Endothelial cell of umbilical vein (primary cell): ENCODE results near the gene FAM209B. TPM values are rescaled to one million over a fixed set of nuclear protein-coding genes. Genes with fewer than 3 reads are reported as not detected.

Experiments used
- BruUV-seq: library from RNA; stranded (reverse); fragments of 400-500 nt; replicated peaks from 2 replicates; lab custom pipeline; 2021; lab: Mats Ljungman, UMichigan
- CTCF ChIA-PET: fragments of 300-600, 350-600 bp; sonication (Branson Sonifier 250); formaldehyde crosslinking; loops from one replicate; lab custom pipeline; 2021; ENCODE audit warnings: antibody characterized with exemption, inconsistent platforms; lab: Charles Lee
- POLR2A ChIA-PET: fragments of 300-600, 350-600 bp; sonication (Branson Sonifier 250); formaldehyde crosslinking; loops from one replicate; lab custom pipeline; 2021; ENCODE audit warnings: antibody characterized with exemption, inconsistent platforms; lab: Charles Lee
- DNase-seq: peaks from one replicate; pipeline ENCODE4 v3.0.0-alpha.2; 2011; ENCODE audit warnings: low read depth, low spot score
- FAIRE-seq: peaks from 2 replicates; lab custom pipeline; 2011; peaks lifted over from hg19 to GRCh38; lab: Jason Lieb, UNC
- H2AFZ ChIP-seq: 2 replicates; pipeline ENCODE4 v1.6.0; 2012; ENCODE audit warnings: low read depth, low read length, control low read depth, inconsistent platforms
- H3K27ac ChIP-seq: 2 replicates; pipeline ENCODE4 v1.5.1; 2011; ENCODE audit warnings: low read depth, mild to moderate bottlenecking, control low read depth, low read length, moderate library complexity; ENCODE audit not compliant: insufficient read depth
- H3K27me3 ChIP-seq, 2 experiments: 2 replicates each; pipeline versions ENCODE4 v1.6.0 to v1.6.1; 2011; ENCODE audit warnings: low read length in 2 of 2, mixed read lengths in 1 of 2; ENCODE audit not compliant: control insufficient read depth in 2 of 2, insufficient read depth in 2 of 2
- H3K36me3 ChIP-seq, 2 experiments: 2 replicates in 1 of 2; 3 replicates in 1 of 2; pipeline ENCODE4 v1.5.1; 2011; ENCODE audit warnings: low read length in 2 of 2, mild to moderate bottlenecking in 1 of 2, moderate library complexity in 1 of 2; ENCODE audit not compliant: control insufficient read depth in 2 of 2, insufficient read depth in 2 of 2; ENCODE audit errors: extremely low read depth in 1 of 2
- H3K4me1 ChIP-seq: 3 replicates; pipeline ENCODE4 v1.5.1; 2011; ENCODE audit warnings: mild to moderate bottlenecking, low read length; ENCODE audit not compliant: control insufficient read depth, insufficient read depth; ENCODE audit errors: extremely low read depth
- H3K4me2 ChIP-seq: 2 replicates; pipeline ENCODE4 v1.6.1; 2011; ENCODE audit warnings: low read length, control low read depth, mixed read lengths; ENCODE audit not compliant: insufficient read depth
- H3K4me3 ChIP-seq, 3 experiments: fragments of 200-600 bp in 1 of 3; sonication (generic), shearing (Covaris generic) in 1 of 3; replicated peaks in 1 of 3; 2 replicates each; pipeline ENCODE4 v1.5.1; 2011 to 2016; ENCODE audit warnings: control low read depth in 3 of 3, low read length in 3 of 3, mild to moderate bottlenecking in 2 of 3, inconsistent platforms in 1 of 3, low read depth in 1 of 3, moderate library complexity in 1 of 3; ENCODE audit not compliant: insufficient read depth in 1 of 3
- H3K79me2 ChIP-seq: 2 replicates; pipeline ENCODE4 v1.6.0; 2012; ENCODE audit warnings: low read length, inconsistent platforms; ENCODE audit not compliant: control insufficient read depth, insufficient read depth
- H3K9ac ChIP-seq: replicated peaks from 2 replicates; pipeline ENCODE3; 2011; ENCODE audit warnings: low read length, control low read depth; ENCODE audit not compliant: insufficient read depth; ENCODE audit errors: extremely low read depth
- H3K9me1 ChIP-seq: replicated peaks from 3 replicates; pipeline ENCODE4 v1.6.0; 2011; ENCODE audit warnings: mild to moderate bottlenecking, low read length; ENCODE audit not compliant: control insufficient read depth, insufficient read depth; ENCODE audit errors: extremely low read depth
- H3K9me3 ChIP-seq: replicated peaks from 2 replicates; pipeline ENCODE4 v1.5.1; 2012; ENCODE audit warnings: low read length, inconsistent platforms; ENCODE audit not compliant: control insufficient read depth, insufficient read depth
- H4K20me1 ChIP-seq: replicated peaks from 2 replicates; pipeline ENCODE3; 2011; ENCODE audit warnings: mild to moderate bottlenecking, low read length; ENCODE audit not compliant: control insufficient read depth, insufficient read depth; ENCODE audit errors: extremely low read depth
- EZH2 ChIP-seq: IDR thresholded peaks from 2 replicates; pipeline ENCODE4 v1.6.1; 2012; ENCODE audit warnings: borderline replicate concordance, low read depth, mild to moderate bottlenecking, moderate library complexity, low read length, inconsistent platforms; ENCODE audit not compliant: severe bottlenecking
- FOS ChIP-seq: IDR thresholded peaks from 2 replicates; pipeline ENCODE4 v1.6.1; 2011; ENCODE audit warnings: mild to moderate bottlenecking, low read length, moderate library complexity, borderline replicate concordance; ENCODE audit not compliant: insufficient read depth
- JUN ChIP-seq: IDR thresholded peaks from 2 replicates; pipeline ENCODE4 v1.6.1; 2011; ENCODE audit warnings: borderline replicate concordance, low read depth; ENCODE audit not compliant: insufficient read length, insufficient read depth
- MYC ChIP-seq: IDR thresholded peaks from one replicate; pipeline ENCODE4 v1.6.1; 2011; ENCODE audit warnings: mild to moderate bottlenecking, low read depth, low read length
- POLR2A ChIP-seq: IDR thresholded peaks from 2 replicates; pipeline ENCODE4 v1.6.1; 2012; ENCODE audit warnings: low read depth, mild to moderate bottlenecking, control low read depth, low read length
- POLR2AphosphoS5 ChIP-seq: IDR thresholded peaks from 2 replicates; pipeline ENCODE4 v1.6.1; 2012; ENCODE audit warnings: low read depth, mild to moderate bottlenecking, control low read depth, low read length, moderate library complexity; ENCODE audit not compliant: insufficient read depth
- dilution Hi-C: fragments of 300-500 bp; cut with MboI; formaldehyde crosslinking; loops from one replicate; pipeline ENCODE4 v1.15.0; 2019; ENCODE audit warnings: low sequenced_read_pairs; ENCODE audit not compliant: extremely low pct_ligation_motif_present
- intact Hi-C: fragments of 100-400 bp; cut with micrococcal nuclease; formaldehyde crosslinking; loops from one replicate; pipeline ENCODE4 v1.10.0; 2022
- polyA plus RNA-seq, 4 experiments: library from polyadenylated mRNA; depleted of rRNA in 3 of 4; stranded (reverse) in 3 of 4; unstranded in 1 of 4; fragments of >200 nt; gene quantifications; 2 replicates each; pipeline versions ENCODE4 v1.2.1 to v1.2.3, GENCODE V29; 2011 to 2012; ENCODE audit warnings: missing spikeins in 1 of 4
- total RNA-seq: library from RNA; stranded (reverse); gene quantifications from 2 replicates; pipeline ENCODE4 v1.2.3, GENCODE V29; 2021
- TF ChIP-seq, protein P1 (sequence below), 2 donors: IDR thresholded peaks; 1 replicate in 1 of 2; 2 replicates in 1 of 2; pipeline ENCODE4 v1.5.1; 2011; ENCODE audit warnings: low read length in 2 of 2, mild to moderate bottlenecking in 2 of 2, moderate library complexity in 2 of 2, control low read depth in 1 of 2, inconsistent platforms in 1 of 2, low read depth in 1 of 2; ENCODE audit not compliant: insufficient read depth in 1 of 2; ENCODE audit errors: extremely low read depth in 1 of 2

FAM209B gene
- total and polyA plus RNA-seq, 2 donors (not counting 3 experiments of a cell fraction or from before 2014, with no cell fraction given) = 0.22 TPM; not detected in 1

DNA sequence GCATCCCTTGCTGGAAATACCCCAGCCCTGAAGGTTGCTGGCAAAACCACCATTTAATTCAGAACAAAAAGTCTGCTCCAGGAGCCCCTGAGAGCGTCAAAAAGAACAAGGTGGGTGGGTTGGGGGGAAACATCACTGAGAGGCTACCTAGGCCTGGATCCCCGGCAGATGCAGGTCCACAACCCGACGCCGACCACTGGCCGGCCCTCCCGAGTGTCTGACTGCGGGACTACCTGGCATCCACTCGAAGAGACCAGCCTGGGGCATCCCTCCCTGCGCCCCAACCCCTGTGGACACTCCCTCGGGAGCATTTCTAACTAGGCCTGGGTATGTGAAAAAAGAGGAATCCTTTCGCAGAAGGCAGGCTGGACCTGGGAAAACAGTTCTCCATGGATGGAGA lies 47.2 kb downstream of the FAM209B start:
- no peaks in the 10 kb centered on the region for H3K9me1 ChIP-seq
- no peak overlapping the region for H3K27ac ChIP-seq
- H3K4me3 ChIP-seq = no peak overlapping the region
- no TSS peak for BruUV-seq
- H3K9me3 ChIP-seq = no peaks in the 10 kb centered on the region
- DNase-seq = no peak
- H3K36me3 ChIP-seq = no peaks in the 10 kb centered on the region
- H3K9ac ChIP-seq = no peak overlapping the region
- no peak overlapping the region for H2AFZ ChIP-seq
- H3K79me2 ChIP-seq = no peaks in the 10 kb centered on the region
- intact Hi-C loops = no loop called here
- no peak for TF ChIP-seq POLR2AphosphoS5
- ChIA-PET CTCF (interaction anchor here (7.1 kb wide), 1 partner anchor 30 kb away, joined by 96 read pairs; no protein-coding TSS in a partner anchor), POLR2A (no interaction called here)
- H4K20me1 ChIP-seq = no peaks in the 10 kb centered on the region
- H3K27me3 ChIP-seq = no peaks in the 10 kb centered on the region
- H3K4me2 ChIP-seq = no peak overlapping the region
- H3K4me1 ChIP-seq = no peaks in the 10 kb centered on the region
- FAIRE-seq = no peak
- dilution Hi-C loops = no loop called here

DNA sequence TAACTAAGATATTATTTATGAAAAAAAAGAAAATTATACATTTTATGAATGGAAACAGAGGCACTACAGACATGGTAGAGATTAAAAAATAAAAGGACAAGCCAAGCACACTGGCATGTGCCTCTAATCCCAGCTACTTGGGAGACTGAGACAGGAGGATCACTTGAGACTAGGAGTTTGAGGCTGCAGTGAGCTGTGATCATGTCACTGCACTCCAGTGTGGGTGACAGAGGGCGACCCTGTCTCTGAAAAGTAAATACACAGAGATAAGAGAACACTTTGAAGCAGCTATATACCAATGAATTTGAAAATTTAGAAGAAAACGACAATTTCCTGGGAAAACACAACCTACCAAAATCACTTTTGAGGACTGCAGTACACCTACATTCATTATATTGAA lies 48.7 kb downstream of the FAM209B start:
- no peaks in the 10 kb centered on the region for H3K9me1 ChIP-seq
- no peaks in the 10 kb centered on the region for H3K27me3 ChIP-seq
- no peak overlapping the region for H3K9ac ChIP-seq
- H3K4me2 ChIP-seq = no peak overlapping the region
- no peaks in the 10 kb centered on the region for H3K79me2 ChIP-seq
- FAIRE-seq (no peak), DNase-seq (no peak)
- no peak for TF ChIP-seq EZH2
- TF ChIP-seq POLR2A = no peak
- TF ChIP-seq, protein P1, sequence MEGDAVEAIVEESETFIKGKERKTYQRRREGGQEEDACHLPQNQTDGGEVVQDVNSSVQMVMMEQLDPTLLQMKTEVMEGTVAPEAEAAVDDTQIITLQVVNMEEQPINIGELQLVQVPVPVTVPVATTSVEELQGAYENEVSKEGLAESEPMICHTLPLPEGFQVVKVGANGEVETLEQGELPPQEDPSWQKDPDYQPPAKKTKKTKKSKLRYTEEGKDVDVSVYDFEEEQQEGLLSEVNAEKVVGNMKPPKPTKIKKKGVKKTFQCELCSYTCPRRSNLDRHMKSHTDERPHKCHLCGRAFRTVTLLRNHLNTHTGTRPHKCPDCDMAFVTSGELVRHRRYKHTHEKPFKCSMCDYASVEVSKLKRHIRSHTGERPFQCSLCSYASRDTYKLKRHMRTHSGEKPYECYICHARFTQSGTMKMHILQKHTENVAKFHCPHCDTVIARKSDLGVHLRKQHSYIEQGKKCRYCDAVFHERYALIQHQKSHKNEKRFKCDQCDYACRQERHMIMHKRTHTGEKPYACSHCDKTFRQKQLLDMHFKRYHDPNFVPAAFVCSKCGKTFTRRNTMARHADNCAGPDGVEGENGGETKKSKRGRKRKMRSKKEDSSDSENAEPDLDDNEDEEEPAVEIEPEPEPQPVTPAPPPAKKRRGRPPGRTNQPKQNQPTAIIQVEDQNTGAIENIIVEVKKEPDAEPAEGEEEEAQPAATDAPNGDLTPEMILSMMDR (IDR thresholded peaks at IDR 0.05; ENCODE audit: extremely low read depth in 1 of 2, insufficient read depth in 1 of 2, low read depth in 1 of 2, low read length in 2 of 2) = no peak
- TF ChIP-seq JUN = no peak
- TF ChIP-seq FOS = no peak
- TF ChIP-seq POLR2AphosphoS5 = no peak
- TF ChIP-seq MYC = no peak
- dilution Hi-C loops = no loop called here
- no peak overlapping the region for H3K27ac ChIP-seq
- BruUV-seq = no TSS peak
- H2AFZ ChIP-seq = no peak overlapping the region
- no peak overlapping the region for H3K4me3 ChIP-seq
- H3K4me1 ChIP-seq = no peaks in the 10 kb centered on the region
- ChIA-PET POLR2A (interaction anchor here (0.7 kb wide), 1 partner anchor 708 kb away, joined by 3 read pairs; no protein-coding TSS in a partner anchor), CTCF (interaction anchor here (7.1 kb wide), 1 partner anchor 32 kb away, joined by 96 read pairs; no protein-coding TSS in a partner anchor)
- H3K36me3 ChIP-seq = no peaks in the 10 kb centered on the region
- intact Hi-C loops = no loop called here
- no peaks in the 10 kb centered on the region for H3K9me3 ChIP-seq
- H4K20me1 ChIP-seq = no peaks in the 10 kb centered on the region
